HG03175 (cell line): ENCODE data around the gene TBCB.
A peak's percentile ranks its signal among the peaks of the same experiment; 100 is the strongest.
"Not testable (repeated sequence)": the region's sequence is repeated elsewhere in the genome, so short reads cannot be mapped to it uniquely, and the experiment has no call there.

Source experiments
- ATAC-seq: cut with Tn5 transposase; IDR thresholded peaks from one replicate; pipeline ENCODE4 v1.9.1; 2021; ENCODE audit warnings: mild to moderate bottlenecking, moderate library complexity; ENCODE audit not compliant: unreplicated experiment

TBCB gene

DNA sequence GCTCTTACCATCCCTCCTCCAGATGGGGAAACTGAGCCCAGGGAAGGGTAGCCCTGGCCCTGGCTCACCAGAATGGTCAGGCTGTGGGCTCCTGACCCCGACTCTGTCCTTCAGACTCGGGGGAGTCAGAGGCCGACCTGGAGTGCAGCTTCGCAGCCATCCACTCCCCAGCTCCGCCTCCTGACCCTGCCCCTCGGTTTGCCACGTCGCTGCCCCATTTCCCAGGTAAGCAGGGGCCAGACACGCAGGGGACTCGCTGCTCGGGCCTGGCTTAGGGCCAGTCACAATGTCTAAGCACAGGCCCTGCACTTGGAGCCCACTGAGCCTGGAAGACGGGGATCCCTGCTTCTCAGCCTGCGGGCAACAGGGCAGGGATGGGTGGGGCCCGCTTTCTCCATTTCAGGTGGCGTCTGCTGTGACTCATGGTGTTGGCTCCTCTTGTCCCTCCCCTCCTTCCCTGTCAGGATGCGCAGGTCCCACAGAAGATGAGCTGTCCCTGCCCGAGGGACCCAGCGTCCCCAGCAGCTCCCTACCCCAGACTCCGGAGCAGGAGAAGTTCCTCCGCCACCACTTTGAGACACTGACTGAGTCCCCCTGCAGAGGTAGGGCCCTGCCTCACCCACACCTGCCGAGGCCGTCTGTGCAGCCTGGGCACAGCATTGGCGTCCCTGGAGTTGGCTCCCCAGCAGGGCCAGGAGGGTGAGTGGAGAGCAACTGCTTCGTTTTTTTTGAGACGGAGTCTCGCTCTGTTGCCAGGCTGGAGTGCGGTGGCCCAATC is 13.5 kb upstream of the TBCB start:
- no peak for ATAC-seq

DNA sequence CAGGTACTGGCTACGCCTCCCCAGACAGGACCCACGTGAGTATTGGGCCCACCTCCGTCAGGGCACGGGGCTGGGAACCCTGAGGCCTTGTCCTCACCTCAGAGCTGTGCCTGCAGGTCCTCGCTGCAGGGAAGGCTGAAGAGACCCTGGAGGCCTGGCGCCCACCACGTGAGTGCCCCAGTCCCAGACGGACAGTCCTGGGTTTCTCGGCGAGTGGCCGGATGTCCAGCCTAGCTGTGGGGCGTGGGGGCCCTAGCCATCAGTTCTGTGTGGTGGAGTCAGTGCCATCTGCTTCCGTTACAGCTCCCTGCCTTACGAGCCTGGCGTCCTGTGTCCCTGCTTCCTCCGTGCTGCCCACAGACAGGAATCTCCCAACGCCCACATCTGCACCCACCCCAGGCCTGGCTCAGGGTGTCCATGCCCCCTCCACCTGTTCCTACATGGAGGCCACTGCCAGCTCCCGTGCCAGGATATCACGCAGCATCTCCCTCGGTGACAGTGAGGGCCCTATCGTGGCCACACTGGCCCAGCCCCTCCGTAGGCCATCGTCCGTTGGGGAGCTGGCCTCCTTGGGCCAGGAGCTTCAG is 12.1 kb upstream of the TBCB start:
- no peak for ATAC-seq

DNA sequence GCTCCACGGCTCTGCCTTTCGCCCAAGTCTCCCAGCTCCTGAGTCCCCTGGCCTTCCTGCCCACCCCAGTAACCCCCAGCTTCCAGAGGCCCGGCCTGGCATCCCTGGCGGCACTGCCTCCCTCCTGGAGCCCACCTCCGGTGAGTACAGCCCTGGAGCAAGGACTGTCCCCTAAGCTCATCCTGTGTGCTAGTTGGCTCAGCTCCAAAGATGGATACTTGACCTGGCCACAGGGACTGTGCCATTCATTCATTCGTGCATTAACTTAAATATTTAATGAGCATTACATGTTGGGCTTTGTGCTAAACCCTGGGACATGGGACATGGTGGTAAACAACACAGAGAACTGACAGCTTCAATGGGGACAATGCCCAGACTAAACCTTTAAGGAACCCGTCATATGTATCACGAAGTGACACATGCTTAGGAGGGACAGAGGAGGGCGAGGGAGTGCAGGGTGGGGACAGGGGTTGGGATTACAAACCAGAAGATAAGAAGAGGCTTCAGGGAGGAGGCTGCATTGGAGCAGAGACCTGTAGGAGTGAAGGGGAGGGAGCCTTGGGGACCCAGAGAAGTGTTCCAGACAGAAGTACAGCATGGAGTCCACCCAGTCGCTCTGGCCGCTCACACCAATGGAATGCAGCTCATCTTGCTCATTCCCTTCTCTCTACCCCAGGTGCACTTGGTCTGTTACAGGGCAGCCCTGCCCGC is 11.3 kb upstream of the TBCB start:
- no peak for ATAC-seq

DNA sequence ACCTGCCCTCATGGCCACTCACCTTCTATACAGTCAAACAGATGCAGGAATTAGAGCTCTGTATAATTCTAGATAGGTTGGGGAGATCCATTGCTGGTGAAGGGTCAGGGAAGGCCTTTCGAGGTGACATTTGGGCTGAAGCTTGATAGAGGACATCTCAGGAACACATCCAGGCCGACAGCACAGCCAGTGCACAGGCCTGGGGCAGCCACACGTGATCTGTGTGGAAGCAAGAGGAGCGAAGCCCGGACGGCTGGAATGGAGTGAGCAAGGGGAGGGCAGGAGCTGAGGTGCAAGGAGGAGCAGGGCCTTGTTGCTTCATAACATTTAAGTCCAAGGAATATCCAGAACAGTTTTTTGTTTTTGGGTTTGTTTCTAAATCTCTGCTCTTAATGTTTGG is 8.8 kb upstream of the TBCB start:
- no peak for ATAC-seq

DNA sequence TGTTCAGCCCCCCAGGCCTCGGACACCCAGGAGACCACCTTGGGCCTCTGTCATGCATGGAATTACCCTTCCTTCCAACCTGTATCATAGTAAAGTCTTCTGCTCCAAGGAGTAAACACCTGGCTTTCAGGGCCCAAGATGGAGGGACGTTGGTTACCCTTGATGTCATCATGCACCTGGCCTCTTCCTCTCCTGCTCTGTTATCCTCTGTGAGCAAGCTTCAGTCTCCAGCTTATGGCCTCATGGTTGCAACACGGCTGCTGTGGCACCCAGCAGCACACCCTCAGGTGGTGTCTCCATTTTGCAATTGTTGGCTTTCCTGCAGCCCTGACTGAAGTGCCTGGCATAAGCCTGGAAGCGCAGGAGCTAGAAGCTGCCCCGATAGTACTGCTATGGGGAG is 8.3 kb upstream of the TBCB start:
- no peak for ATAC-seq

DNA sequence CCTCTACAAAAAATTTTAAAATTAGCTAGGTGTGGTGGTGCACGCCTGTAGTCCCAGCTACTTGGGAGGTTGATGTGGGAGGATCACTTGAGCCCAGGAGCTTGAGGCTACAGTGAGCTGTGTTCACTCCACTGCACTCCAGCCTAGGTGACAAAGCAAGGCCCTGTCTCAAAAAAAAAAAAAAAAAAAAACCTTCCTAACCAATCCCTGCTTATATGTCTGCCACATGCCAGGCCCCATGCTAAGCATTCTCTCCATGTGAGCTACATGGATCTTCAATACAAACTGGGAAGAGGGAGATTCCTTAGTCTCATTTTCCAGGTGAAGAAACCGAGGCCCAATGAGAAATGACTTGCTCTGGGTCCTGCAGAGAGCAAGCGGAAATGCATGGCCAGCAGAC is 6.6 kb upstream of the TBCB start:
- no peak for ATAC-seq

DNA sequence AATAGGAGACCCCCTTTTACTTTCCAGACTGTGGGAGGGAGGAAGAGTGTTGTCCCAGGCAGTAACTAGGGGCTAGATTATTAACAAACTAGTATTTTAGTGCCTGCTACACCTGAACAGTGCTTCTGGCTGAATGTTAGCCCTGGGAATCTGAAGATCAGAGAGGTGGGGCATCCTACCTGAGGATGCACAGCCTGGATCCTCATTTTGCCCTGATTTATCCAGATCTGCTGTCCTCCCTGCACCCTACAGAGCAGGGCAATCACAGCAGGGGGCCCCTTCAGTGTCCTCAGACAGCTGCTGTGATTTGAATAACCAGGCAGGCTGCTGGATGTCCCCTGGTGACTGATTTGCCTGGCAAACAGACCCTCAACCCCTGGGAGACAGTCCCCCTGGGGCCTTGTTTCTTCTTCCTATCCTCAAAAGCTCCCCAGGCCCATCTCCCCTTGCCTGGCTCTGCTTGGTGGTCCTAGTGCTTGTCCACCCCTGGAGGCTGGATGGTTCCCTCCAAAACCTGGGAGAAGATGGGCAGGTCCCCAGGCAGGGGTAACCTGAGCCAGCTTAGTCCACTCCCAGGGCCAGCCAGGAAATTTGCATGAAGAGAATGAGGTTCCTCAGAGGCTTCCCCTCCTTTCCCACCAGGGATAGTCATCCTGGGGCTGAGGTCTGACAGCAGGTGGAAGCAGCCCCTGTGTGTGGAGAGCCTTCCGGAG is 4.6 kb upstream of the TBCB start, which contains the start of gene OVOL3:
TSS of gene OVOL3 (plus strand) at position 657 of the 713 bp plus-strand sequence. CDS start 60 bp downstream, outside the sequence.
- ATAC-seq: no peak

DNA sequence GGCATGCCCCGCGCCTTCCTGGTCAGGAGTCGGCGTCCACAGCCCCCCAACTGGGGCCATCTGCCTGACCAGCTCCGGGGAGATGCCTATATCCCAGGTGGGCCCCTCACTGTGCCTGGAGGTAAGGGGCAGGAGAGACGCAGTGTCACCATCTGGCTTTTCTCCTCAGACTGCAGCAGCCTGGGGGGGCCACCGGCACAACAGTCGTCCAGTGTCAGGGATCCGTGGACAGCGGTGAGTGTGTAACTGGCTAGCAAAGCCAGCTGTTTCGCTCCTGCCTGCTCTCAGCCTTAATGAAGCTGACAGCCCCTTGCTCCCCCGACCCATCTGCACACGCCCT is 4.1 kb upstream of the TBCB start:
- no peak for ATAC-seq

DNA sequence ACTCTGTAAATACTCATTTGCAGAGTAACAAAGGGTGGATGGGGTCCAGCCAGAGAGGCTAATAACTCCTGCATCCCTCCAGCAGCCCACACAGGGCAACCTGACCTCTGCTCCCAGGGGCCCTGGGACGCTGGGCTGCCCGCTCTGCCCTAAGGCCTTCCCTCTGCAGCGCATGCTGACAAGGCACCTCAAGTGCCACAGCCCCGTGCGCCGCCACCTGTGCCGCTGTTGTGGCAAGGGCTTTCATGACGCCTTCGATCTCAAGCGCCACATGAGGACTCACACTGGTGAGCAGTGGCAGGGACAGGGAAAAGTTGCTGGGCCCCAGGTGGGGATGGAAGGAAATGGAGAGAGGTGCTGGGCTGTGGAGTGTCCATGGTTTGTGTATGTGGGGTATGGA is 2.6 kb upstream of the TBCB start:
- no peak for ATAC-seq

DNA sequence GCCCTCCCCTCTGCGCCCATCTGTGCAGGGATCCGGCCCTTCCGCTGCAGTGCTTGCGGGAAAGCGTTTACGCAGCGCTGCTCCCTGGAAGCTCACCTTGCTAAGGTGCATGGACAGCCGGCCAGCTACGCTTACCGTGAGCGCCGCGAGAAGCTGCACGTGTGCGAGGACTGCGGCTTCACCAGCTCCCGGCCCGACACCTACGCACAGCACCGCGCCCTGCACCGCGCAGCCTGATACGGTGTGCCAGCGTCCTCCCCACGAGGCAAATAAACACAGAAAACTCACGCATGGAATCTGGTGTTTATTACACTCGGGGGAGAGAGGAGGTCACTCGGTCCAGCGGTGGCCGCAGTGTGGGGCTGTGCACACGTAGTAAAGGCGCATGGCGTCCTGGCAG is 1.8 kb upstream of the TBCB start:
- ATAC-seq: no peak

DNA sequence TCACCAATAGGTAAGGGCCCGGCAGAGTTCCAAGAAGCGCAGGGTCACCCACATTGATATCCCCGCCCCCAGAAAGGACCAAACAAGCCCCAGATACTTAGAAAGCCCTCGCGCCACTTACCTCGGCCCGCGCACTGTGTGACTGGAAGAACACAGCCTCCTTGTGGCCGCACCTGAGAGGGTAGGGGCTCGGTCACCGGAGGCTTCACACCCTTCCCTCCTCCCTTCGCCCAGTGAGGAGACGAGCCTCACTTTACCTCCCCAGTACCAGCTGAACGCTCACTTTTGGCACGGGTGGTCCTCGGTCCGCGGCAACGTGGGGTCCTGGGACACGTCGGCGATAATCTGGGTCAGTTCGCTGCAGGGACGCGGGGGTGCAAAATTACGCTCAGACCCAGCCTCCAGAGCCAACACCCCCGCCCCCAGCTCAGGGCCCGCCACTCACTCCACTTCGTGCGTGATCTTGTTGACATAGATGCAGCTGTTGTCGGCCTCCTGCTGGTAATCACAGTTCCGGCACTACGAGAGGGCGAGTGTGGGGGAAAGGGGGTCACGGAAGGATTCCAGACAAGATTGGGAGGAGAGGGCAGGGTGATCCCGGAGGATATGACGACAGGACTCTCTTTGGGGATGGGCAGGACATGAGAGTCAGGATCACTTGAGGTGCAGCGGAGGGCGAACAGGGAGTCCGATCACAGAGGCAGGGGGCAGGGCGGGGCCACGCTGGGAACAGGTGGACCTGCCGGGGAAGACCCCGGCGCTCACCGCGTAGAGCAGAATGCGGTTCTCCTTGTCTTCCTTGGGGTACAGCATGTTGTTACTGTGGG is 1.2 kb upstream of the TBCB start:
- ATAC-seq: peak; percentile 2

DNA sequence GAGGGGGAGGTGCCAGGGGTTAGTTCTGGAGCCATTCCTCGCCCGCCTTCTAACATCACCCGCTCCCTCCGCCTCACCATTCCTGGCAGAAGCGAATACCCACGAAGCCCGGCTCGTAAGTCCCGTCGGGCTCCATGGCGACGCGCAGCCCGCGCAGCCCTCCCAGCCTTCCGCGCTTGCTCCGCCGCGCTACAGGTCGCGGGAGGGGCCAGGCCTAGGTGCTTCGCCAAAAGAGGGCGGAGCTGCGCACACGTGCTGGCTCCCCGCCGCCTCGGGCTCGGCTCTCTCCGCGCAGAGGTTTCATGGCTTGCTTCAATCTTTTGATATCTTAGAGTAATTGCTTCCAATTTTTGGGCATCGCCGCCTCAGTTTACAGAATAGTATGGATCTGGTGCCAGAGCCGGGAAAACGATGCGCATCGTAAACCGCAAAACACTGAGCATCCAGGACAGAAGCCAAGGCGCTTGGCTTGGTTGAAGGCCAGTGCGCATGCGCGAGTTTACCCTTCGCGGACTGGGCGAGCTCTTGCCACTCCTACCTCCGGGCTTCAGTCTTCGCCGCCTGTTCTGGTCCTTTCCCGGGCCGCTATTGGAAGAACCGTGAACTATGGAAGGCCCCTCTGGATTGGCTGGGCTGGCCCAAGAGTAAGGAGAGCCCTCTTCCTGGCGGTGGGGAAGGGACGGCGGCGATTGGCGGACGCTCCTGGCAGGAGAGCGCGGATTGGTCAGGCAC is 381 bp upstream of the TBCB start, which contains the start of gene POLR2I:
TSS of gene POLR2I (minus strand) at position 155 of the 732 bp plus-strand sequence. CDS start at position 136, 19 bp downstream.
- peak; percentile 86 for ATAC-seq

DNA sequence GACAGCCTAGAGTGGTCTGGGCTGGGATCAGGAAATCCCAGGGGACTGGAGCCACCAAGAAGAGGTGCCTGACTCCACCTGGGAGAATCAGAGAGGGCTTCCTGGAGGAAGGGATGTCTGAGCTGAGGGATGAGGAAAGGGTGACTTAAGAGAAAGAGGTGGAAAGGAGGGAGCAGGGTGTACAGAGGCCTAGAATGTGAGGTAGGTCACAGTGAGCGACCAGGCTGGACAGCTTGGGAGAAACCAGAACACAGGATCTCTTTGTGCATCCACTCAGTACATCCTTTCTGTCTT is 1.0 kb downstream of the TBCB start:
- no peak for ATAC-seq

DNA sequence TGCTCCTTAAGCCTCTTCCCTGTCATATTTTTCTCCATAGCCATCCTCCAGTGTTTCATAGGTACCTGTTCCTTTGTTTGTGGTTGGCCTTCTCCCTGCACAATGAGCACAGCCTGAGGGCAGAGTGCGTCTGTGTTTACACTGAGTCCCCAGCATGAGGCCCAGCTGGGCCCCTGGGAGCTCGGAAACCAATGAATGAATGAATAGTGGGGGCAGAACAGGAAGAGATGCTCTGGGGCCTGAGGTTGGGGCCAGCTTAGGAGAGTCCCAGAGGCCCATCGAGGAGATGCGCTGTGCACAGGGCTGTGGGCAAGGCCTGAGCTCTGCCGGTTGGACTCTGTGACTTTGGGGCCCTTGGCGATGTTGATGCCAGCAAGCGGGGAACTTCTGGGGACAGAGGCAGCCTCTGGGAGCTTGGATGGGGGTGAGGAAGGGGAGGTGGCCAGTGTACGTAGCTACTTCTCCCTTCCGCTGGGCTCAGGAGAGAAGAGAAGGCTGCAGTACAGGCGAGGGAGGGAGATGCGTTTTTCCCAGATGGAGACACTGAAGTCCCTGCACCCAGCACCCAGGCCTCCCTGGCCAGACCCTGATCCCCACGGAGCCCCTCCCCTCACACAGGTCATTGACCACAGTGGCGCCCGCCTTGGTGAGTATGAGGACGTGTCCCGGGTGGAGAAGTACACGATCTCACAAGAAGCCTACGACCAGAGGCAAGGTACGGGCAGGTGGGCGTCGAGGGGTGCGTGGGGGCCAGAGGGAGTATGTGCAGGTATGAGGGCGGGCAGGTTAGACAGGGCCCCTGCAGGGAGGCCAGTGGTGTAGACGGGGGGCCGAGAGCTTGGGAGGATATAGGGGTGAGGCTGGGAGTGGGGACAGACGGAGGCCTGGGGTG is 5.1 kb downstream of the TBCB start:
- no peak for ATAC-seq

DNA sequence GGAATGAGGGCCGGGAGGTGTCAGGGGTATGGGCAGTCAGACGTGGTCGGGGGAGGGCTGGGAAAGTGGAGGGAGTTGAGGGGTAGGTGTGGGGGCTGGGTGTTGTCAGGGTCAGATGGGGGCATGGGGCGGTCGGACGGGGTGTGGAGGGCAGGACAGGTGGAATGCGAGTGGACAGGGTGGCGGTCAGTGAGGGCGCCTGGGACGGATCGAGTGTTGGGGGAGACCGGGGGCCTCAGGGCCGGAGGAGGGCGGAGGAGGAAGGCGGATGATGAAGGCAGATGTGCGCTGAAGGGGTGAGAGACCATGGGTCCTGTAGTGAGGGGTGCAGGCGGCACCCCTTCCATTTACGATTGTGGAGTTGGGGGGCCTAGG is 5.7 kb downstream of the TBCB start:
- no peak for ATAC-seq

DNA sequence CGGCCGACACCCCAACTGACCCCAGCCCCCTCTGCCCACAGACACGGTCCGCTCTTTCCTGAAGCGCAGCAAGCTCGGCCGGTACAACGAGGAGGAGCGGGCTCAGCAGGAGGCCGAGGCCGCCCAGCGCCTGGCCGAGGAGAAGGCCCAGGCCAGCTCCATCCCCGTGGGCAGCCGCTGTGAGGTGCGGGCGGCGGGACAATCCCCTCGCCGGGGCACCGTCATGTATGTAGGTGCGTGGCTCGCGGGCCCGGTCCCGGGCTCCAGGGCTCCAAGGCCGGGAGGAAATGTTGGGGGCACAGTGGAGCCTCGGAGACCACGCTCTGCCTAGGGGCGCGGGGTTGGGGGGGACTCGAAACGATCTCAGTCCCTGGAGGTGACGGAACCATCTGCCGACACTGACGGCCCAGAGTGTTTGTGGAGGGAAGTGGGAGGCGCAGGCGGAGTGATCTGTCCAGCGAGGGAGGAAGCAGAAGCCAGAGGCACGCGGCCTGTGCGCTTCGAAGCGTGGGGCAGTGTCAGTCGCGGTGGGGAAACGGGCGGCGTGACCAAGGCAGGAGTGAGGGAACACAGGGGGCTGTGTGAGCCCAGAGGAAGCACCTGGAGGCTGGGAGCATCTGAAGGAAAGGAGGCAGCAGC is 6.3 kb downstream of the TBCB start:
- ATAC-seq: no peak

DNA sequence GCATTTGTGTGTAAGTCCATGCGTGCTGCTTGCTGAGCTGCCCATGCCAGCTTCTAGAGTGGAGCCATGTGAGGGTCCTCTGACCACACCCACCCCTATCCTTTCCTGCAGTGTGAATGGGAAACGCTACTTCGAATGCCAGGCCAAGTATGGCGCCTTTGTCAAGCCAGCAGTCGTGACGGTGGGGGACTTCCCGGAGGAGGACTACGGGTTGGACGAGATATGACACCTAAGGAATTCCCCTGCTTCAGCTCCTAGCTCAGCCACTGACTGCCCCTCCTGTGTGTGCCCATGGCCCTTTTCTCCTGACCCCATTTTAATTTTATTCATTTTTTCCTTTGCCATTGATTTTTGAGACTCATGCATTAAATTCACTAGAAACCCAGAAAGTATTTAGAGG is 10.3 kb downstream of the TBCB start:
- ATAC-seq: no peak

DNA sequence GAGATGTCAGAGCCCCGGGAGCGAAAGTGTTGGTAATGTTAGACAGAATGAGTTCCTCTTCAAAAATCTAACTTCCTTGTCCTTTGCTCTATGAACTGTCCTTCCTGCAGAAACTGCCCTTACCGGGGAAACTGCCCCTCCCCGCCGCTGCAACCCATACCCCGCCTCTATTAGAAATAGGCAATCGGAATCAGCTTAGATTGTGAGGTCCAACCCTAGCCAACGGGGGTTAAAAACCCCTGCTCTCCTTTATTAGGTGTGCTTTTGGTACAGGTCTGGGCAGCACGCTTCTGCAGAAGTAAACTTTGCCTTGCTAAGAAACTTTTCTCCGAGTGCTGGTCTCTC is 13.1 kb downstream of the TBCB start:
- ATAC-seq: no peak

DNA sequence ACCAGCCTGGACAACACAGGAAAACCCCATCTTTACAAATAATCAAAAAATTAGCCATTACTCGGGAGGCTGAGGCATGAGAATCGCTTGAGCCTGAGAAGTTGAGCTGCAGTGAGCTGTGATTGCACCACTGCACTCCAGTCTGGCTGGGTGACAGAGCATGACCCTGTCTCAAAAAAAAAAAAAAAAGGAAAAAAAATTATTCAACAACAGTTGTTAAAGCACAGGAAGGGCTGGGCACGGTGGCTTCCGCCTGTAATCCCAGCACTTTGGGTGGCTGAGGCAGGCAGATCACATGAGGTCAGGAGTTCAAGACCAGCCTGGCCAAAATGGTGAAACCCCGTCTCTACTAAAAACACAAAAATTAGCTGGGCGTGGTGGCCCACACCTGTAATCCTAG is 16.0 kb downstream of the TBCB start:
- not testable (repeated sequence) for ATAC-seq
